Measurements from ENCODE around the gene VPS8. TPM values are rescaled to one million over a fixed set of nuclear protein-coding genes. Genes with fewer than 3 reads are reported as not detected.
"Not testable (repeated sequence)": the region's sequence is repeated elsewhere in the genome, so short reads cannot be mapped to it uniquely, and the experiment has no call there.

VPS8 gene
- total and polyA plus RNA-seq, 4 experiments from 2014 or later: 23.0 to 85.9 (median 60.2) TPM

GRCh38 chr3:184949251-184949965, 137.4 kb downstream of the VPS8 start:
- Histone ChIP-seq H3K27me3 (ENCODE audit: insufficient read depth, low read length) (no peaks in the 10 kb centered on the region), H3K4me1 (ENCODE audit: insufficient read depth, low read length) (no peaks in the 10 kb centered on the region), H3K27ac (ENCODE audit: low read depth, low read length) (no peak overlapping the region), H3K4me3 (ENCODE audit: low read length in 2 of 2) (no peak overlapping the region), H3K9me3 (ENCODE audit: control insufficient read depth in 1 of 2, low read length in 2 of 2) (no peaks in the 10 kb centered on the region), H3K36me3 (ENCODE audit: insufficient read depth, low read length) (peaks cover under 1% of the 10 kb centered on the region)
- POLR2A ChIA-PET (ENCODE audit: partially characterized antibody): no interaction called here
- Mint-ChIP-seq H3K27me3 (no peaks in the 10 kb centered on the region), H3K36me3 (peaks cover 35 to 41% of the 10 kb centered on the region in 2 donors), H3K4me1 (peaks cover 0 to 3% (median 0%) of the 10 kb centered on the region in 4 donors), H3K27ac (no peak overlapping the region), H3K4me3 (no peak overlapping the region), H3K9me3 (no peaks in the 10 kb centered on the region)
- no peak for DNase-seq
- CTCF ChIA-PET (ENCODE audit: partially characterized antibody): no interaction called here
- intact Hi-C loops (cut with micrococcal nuclease): no loop called here

- DNase-seq; CTCF ChIA-PET (ENCODE audit: partially characterized antibody); POLR2A ChIA-PET (ENCODE audit: partially characterized antibody); H3K27me3 Mint-ChIP-seq; H3K9me3 Mint-ChIP-seq; H3K27ac ChIP-seq (ENCODE audit: low read depth, low read length); H3K4me1 ChIP-seq (ENCODE audit: insufficient read depth, low read length); H3K27me3 ChIP-seq (ENCODE audit: insufficient read depth, low read length); H3K4me3 Mint-ChIP-seq; H3K9me3 ChIP-seq (ENCODE audit: control insufficient read depth in 1 of 2, low read length in 2 of 2); H3K4me3 ChIP-seq (ENCODE audit: low read length in 2 of 2); H3K4me1 Mint-ChIP-seq; H3K36me3 ChIP-seq (ENCODE audit: insufficient read depth, low read length); intact Hi-C loops (cut with micrococcal nuclease): not testable (repeated sequence)
- H3K27ac Mint-ChIP-seq: peak overlapping the region in 1 of 7 donors; percentile 7
- peaks cover 36 to 49% of the 10 kb centered on the region in 2 donors for H3K36me3 Mint-ChIP-seq
Measured at GRCh38 chr3:184950816-184951215, 138.8 kb downstream of the VPS8 start.

GRCh38 chr3:184952671-184953070, 140.7 kb downstream of the VPS8 start:
- Mint-ChIP-seq H3K4me1 (peaks cover 0 to 3% (median 0%) of the 10 kb centered on the region in 4 donors), H3K27ac (peak overlapping the region in 2 of 7 donors; percentile 1 to 68), H3K27me3 (no peaks in the 10 kb centered on the region), H3K9me3 (no peaks in the 10 kb centered on the region), H3K36me3 (peaks cover 38 to 49% of the 10 kb centered on the region in 2 donors), H3K4me3 (no peak overlapping the region)
- ChIA-PET CTCF (ENCODE audit: partially characterized antibody) (no interaction called here), POLR2A (ENCODE audit: partially characterized antibody) (no interaction called here)
- H3K36me3 ChIP-seq (ENCODE audit: insufficient read depth, low read length): peaks cover 2% of the 10 kb centered on the region
- no peak overlapping the region for H3K4me3 ChIP-seq (ENCODE audit: low read length in 2 of 2)
- H3K9me3 ChIP-seq (ENCODE audit: control insufficient read depth in 1 of 2, low read length in 2 of 2): no peaks in the 10 kb centered on the region
- no peak for DNase-seq
- intact Hi-C loops (cut with micrococcal nuclease): no loop called here
- H3K27ac ChIP-seq (ENCODE audit: low read depth, low read length): no peak overlapping the region
- no peaks in the 10 kb centered on the region for H3K4me1 ChIP-seq (ENCODE audit: insufficient read depth, low read length)
- no peaks in the 10 kb centered on the region for H3K27me3 ChIP-seq (ENCODE audit: insufficient read depth, low read length)

- peaks cover 45 to 56% of the 10 kb centered on the region in 2 donors for H3K36me3 Mint-ChIP-seq
- H3K9me3 Mint-ChIP-seq: no peaks in the 10 kb centered on the region
- H3K27ac Mint-ChIP-seq: peak overlapping the region in 2 of 7 donors; percentile 5 to 72
- no peaks in the 10 kb centered on the region for H3K27me3 Mint-ChIP-seq
- H3K4me3 Mint-ChIP-seq: no peak overlapping the region
- Histone ChIP-seq H3K9me3 (ENCODE audit: control insufficient read depth in 1 of 2, low read length in 2 of 2) (no peaks in the 10 kb centered on the region), H3K27ac (ENCODE audit: low read depth, low read length) (no peak overlapping the region), H3K4me1 (ENCODE audit: insufficient read depth, low read length) (no peaks in the 10 kb centered on the region), H3K36me3 (ENCODE audit: insufficient read depth, low read length) (peaks cover 6% of the 10 kb centered on the region), H3K27me3 (ENCODE audit: insufficient read depth, low read length) (no peaks in the 10 kb centered on the region), H3K4me3 (ENCODE audit: low read length in 2 of 2) (no peak overlapping the region)
- H3K4me1 Mint-ChIP-seq: peaks cover 0 to 3% (median 0%) of the 10 kb centered on the region in 4 donors
- DNase-seq: no peak
- intact Hi-C loops (cut with micrococcal nuclease): no loop called here
- ChIA-PET CTCF (ENCODE audit: partially characterized antibody) (no interaction called here), POLR2A (ENCODE audit: partially characterized antibody) (no interaction called here)
Measured at GRCh38 chr3:184953401-184953800, 141.4 kb downstream of the VPS8 start.

- Histone ChIP-seq H3K4me1 (ENCODE audit: insufficient read depth, low read length) (no peaks in the 10 kb centered on the region), H3K4me3 (ENCODE audit: low read length in 2 of 2) (no peak overlapping the region), H3K27me3 (ENCODE audit: insufficient read depth, low read length) (no peaks in the 10 kb centered on the region), H3K36me3 (ENCODE audit: insufficient read depth, low read length) (peaks cover 6% of the 10 kb centered on the region), H3K27ac (ENCODE audit: low read depth, low read length) (no peak overlapping the region), H3K9me3 (ENCODE audit: control insufficient read depth in 1 of 2, low read length in 2 of 2) (no peaks in the 10 kb centered on the region)
- H3K27ac Mint-ChIP-seq: no peak overlapping the region
- intact Hi-C loops (cut with micrococcal nuclease): no loop called here
- H3K4me1 Mint-ChIP-seq: peaks cover 0 to 3% (median 0%) of the 10 kb centered on the region in 4 donors
- H3K9me3 Mint-ChIP-seq: no peaks in the 10 kb centered on the region
- POLR2A ChIA-PET (ENCODE audit: partially characterized antibody): no interaction called here
- no peak for DNase-seq
- H3K27me3 Mint-ChIP-seq: no peaks in the 10 kb centered on the region
- H3K4me3 Mint-ChIP-seq: no peak overlapping the region
- peaks cover 52 to 61% of the 10 kb centered on the region in 2 donors for H3K36me3 Mint-ChIP-seq
- CTCF ChIA-PET (ENCODE audit: partially characterized antibody): no interaction called here
Measured at GRCh38 chr3:184954251-184954650, 142.3 kb downstream of the VPS8 start.

GRCh38 chr3:184954851-184955250, 142.9 kb downstream of the VPS8 start:
- H3K36me3 Mint-ChIP-seq: peaks cover 49 to 59% of the 10 kb centered on the region in 2 donors
- H3K4me3 ChIP-seq (ENCODE audit: low read length in 2 of 2); H3K27ac ChIP-seq (ENCODE audit: low read depth, low read length); H3K4me1 Mint-ChIP-seq; DNase-seq; H3K9me3 Mint-ChIP-seq; POLR2A ChIA-PET (ENCODE audit: partially characterized antibody); intact Hi-C loops (cut with micrococcal nuclease); H3K27me3 ChIP-seq (ENCODE audit: insufficient read depth, low read length); H3K27me3 Mint-ChIP-seq; H3K27ac Mint-ChIP-seq; H3K4me1 ChIP-seq (ENCODE audit: insufficient read depth, low read length); H3K9me3 ChIP-seq (ENCODE audit: control insufficient read depth in 1 of 2, low read length in 2 of 2); H3K36me3 ChIP-seq (ENCODE audit: insufficient read depth, low read length); CTCF ChIA-PET (ENCODE audit: partially characterized antibody); H3K4me3 Mint-ChIP-seq: not testable (repeated sequence)

- peaks cover 59 to 60% of the 10 kb centered on the region in 2 donors for H3K36me3 Mint-ChIP-seq
- ChIA-PET POLR2A (ENCODE audit: partially characterized antibody) (no interaction called here), CTCF (ENCODE audit: partially characterized antibody) (interaction anchor here (0.9 kb wide), 1 partner anchor 30 kb away, joined by 3 read pairs; no protein-coding TSS in a partner anchor)
- intact Hi-C loops (cut with micrococcal nuclease): no loop called here
- DNase-seq: no peak
- Histone ChIP-seq H3K27ac (ENCODE audit: low read depth, low read length) (no peak overlapping the region), H3K4me3 (ENCODE audit: low read length in 2 of 2) (no peak overlapping the region), H3K9me3 (ENCODE audit: control insufficient read depth in 1 of 2, low read length in 2 of 2) (no peaks in the 10 kb centered on the region), H3K4me1 (ENCODE audit: insufficient read depth, low read length) (no peaks in the 10 kb centered on the region), H3K36me3 (ENCODE audit: insufficient read depth, low read length) (no peaks in the 10 kb centered on the region), H3K27me3 (ENCODE audit: insufficient read depth, low read length) (no peaks in the 10 kb centered on the region)
- H3K27ac Mint-ChIP-seq: no peak overlapping the region
- no peak overlapping the region for H3K4me3 Mint-ChIP-seq
- H3K27me3 Mint-ChIP-seq: no peaks in the 10 kb centered on the region
- H3K9me3 Mint-ChIP-seq: no peaks in the 10 kb centered on the region
- peaks cover 7 to 13% (median 9%) of the 10 kb centered on the region in 4 donors for H3K4me1 Mint-ChIP-seq
Measured at GRCh38 chr3:184965639-184966430, 153.9 kb downstream of the VPS8 start.
